GM23338 (cell line): ENCODE results near the gene BICRA. TPM values are rescaled to one million over a fixed set of nuclear protein-coding genes. Genes with fewer than 3 reads are reported as not detected.

Source experiments
- ATAC-seq: fragments of 200-7000 bp; cut with Tn5 transposase; 3 replicates; pipeline ENCODE4 v1.9.1; 2020
- DNase-seq: peaks from one replicate; pipeline ENCODE4 v3.0.0-alpha.2; 2015; ENCODE audit warnings: low spot score
- H2AFZ ChIP-seq: fragments of 200-600 bp; sonication (generic); 2 replicates; pipeline ENCODE4 v1.8.0; 2016; ENCODE audit warnings: antibody characterized with exemption, mild to moderate bottlenecking, moderate library complexity
- H3F3A ChIP-seq: fragments of 200-600 bp; sonication (generic); replicated peaks from 2 replicates; pipeline ENCODE4 v1.8.0; 2017; ENCODE audit warnings: antibody characterized with exemption, mixed run types, low read depth
- H3K27ac ChIP-seq: fragments of 200-600 bp; sonication (generic); 2 replicates; pipeline ENCODE4 v1.6.1; 2016; ENCODE audit warnings: low read depth
- H3K27me3 ChIP-seq: fragments of 200-600 bp; sonication (generic); 2 replicates; pipeline ENCODE4 v1.8.0; 2016; ENCODE audit warnings: mild to moderate bottlenecking, mixed run types, moderate library complexity; ENCODE audit not compliant: insufficient read depth
- H3K36me3 ChIP-seq: fragments of 200-600 bp; sonication (generic); 2 replicates; pipeline ENCODE4 v1.8.0; 2016; ENCODE audit warnings: mild to moderate bottlenecking; ENCODE audit not compliant: insufficient read depth
- H3K4me1 ChIP-seq: fragments of 200-600 bp; sonication (generic); 2 replicates; pipeline ENCODE4 v1.8.0; 2016; ENCODE audit warnings: mild to moderate bottlenecking, moderate library complexity; ENCODE audit not compliant: insufficient read depth
- H3K4me2 ChIP-seq: fragments of 200-600 bp; sonication (generic); 2 replicates; pipeline ENCODE4 v1.7.1; 2017; ENCODE audit warnings: mixed run types
- H3K4me3 ChIP-seq: fragments of 200-600 bp; sonication (generic); 2 replicates; pipeline ENCODE4 v1.6.1; 2016; ENCODE audit warnings: mixed run types
- H3K79me2 ChIP-seq: fragments of 200-600 bp; sonication (generic); replicated peaks from 2 replicates; pipeline ENCODE4 v1.8.0; 2017; ENCODE audit warnings: mild to moderate bottlenecking; ENCODE audit not compliant: insufficient read depth
- H3K9me2 ChIP-seq: fragments of 200-600 bp; sonication (generic); 2 replicates; pipeline ENCODE4 v1.8.0; 2017; ENCODE audit not compliant: insufficient read depth
- H4K20me1 ChIP-seq: fragments of 200-600 bp; sonication (generic); replicated peaks from 2 replicates; pipeline ENCODE4 v1.8.0; 2017; ENCODE audit warnings: mild to moderate bottlenecking; ENCODE audit not compliant: insufficient read depth
- H3K27ac Mint-ChIP-seq: 2 replicates; pipeline ENCODE4 v1.8.0; 2020; ENCODE audit warnings: inconsistent platforms, mild to moderate bottlenecking, moderate library complexity, mixed read lengths
- H3K27me3 Mint-ChIP-seq: 3 replicates; pipeline ENCODE4 v1.8.0; 2022; ENCODE audit warnings: low read depth, mild to moderate bottlenecking, moderate library complexity, mixed read lengths, inconsistent platforms; ENCODE audit not compliant: insufficient read depth, poor library complexity
- H3K36me3 Mint-ChIP-seq: 3 replicates; pipeline ENCODE4 v1.8.0; 2021; ENCODE audit warnings: low read depth, mild to moderate bottlenecking, inconsistent platforms, moderate library complexity, mixed read lengths
- H3K4me1 Mint-ChIP-seq: 3 replicates; pipeline ENCODE4 v1.8.0; 2020; ENCODE audit warnings: mild to moderate bottlenecking, inconsistent platforms, mixed read lengths
- H3K4me3 Mint-ChIP-seq: 3 replicates; pipeline ENCODE4 v1.8.0; 2021; ENCODE audit warnings: moderate library complexity, mild to moderate bottlenecking, inconsistent platforms, mixed read lengths
- H3K9me3 Mint-ChIP-seq: 3 replicates; pipeline ENCODE4 v1.8.0; 2020; ENCODE audit warnings: moderate library complexity, mild to moderate bottlenecking, inconsistent platforms, mixed read lengths
- CREB1 ChIP-seq: fragments of 250-450 bp; sonication (Bioruptor Pico); IDR thresholded peaks from 2 replicates; pipeline ENCODE4 v1.5.0; 2020; ENCODE audit warnings: low read depth, mild to moderate bottlenecking, moderate library complexity
- ETS1 ChIP-seq: IDR thresholded peaks from 2 replicates; pipeline ENCODE4 v1.6.1; 2016; ENCODE audit warnings: antibody characterized with exemption
- EZH2 ChIP-seq: fragments of 200-600 bp; sonication (generic); IDR thresholded peaks from one replicate; pipeline ENCODE4 v1.8.0; 2017; ENCODE audit warnings: antibody characterized with exemption, mild to moderate bottlenecking, low read depth; ENCODE audit not compliant: unreplicated experiment
- EZH2phosphoT487 ChIP-seq: fragments of 200-600 bp; sonication (generic); IDR thresholded peaks from one replicate; pipeline ENCODE4 v1.8.1; 2018; ENCODE audit warnings: antibody characterized with exemption; ENCODE audit not compliant: unreplicated experiment
- JUNB ChIP-seq: IDR thresholded peaks from one replicate; pipeline ENCODE4 v1.6.1; 2016; ENCODE audit warnings: antibody characterized with exemption; ENCODE audit not compliant: unreplicated experiment
- NANOG ChIP-seq: IDR thresholded peaks from 2 replicates; pipeline ENCODE4 v1.6.1; 2016; ENCODE audit warnings: antibody characterized with exemption, borderline replicate concordance
- POLR2AphosphoS5 ChIP-seq: IDR thresholded peaks from 2 replicates; pipeline ENCODE4 v1.6.1; 2016; ENCODE audit warnings: antibody characterized with exemption, low read depth
- STAT1 ChIP-seq: IDR thresholded peaks from one replicate; pipeline ENCODE4 v1.6.1; 2016; ENCODE audit warnings: antibody characterized with exemption; ENCODE audit not compliant: unreplicated experiment
- ZNF114 ChIP-seq: fragments of 250-450 bp; sonication (Bioruptor Pico); IDR thresholded peaks from 2 replicates; pipeline ENCODE4 v1.5.0; 2020; ENCODE audit warnings: mild to moderate bottlenecking, moderate library complexity
- ZNF331 ChIP-seq: fragments of 250-450 bp; sonication (Bioruptor Pico); IDR thresholded peaks from 2 replicates; pipeline ENCODE4 v1.5.0; 2020; ENCODE audit warnings: low read depth, mild to moderate bottlenecking, moderate library complexity
- polyA plus RNA-seq: library from polyadenylated mRNA; unstranded; fragments of >200 nt; fragmentation: Nextera tagmentation; extraction: Ambion mirVana; gene quantifications from 2 replicates; pipeline ENCODE4 v1.2.1, GENCODE V29; 2016
- total RNA-seq: library from RNA; depleted of rRNA; stranded (reverse); fragments of >200 nt; shearing (Covaris generic); gene quantifications from 2 replicates; pipeline ENCODE4 v1.2.3, GENCODE V29; 2014
- TF ChIP-seq, protein P1 (sequence below), 2 experiments: fragments of 200-600 bp in 1 of 2; sonication (generic) in 1 of 2; conservative IDR thresholded peaks; 2 replicates each; pipeline versions ENCODE4 v1.5.1 to v1.6.1; 2016 to 2017; ENCODE audit warnings: antibody characterized with exemption in 2 of 2, low read depth in 2 of 2, mild to moderate bottlenecking in 2 of 2, moderate library complexity in 1 of 2
- TF ChIP-seq, protein P2 (sequence below): IDR thresholded peaks from one replicate; pipeline ENCODE4 v1.6.1; 2018; ENCODE audit warnings: antibody characterized with exemption; ENCODE audit not compliant: unreplicated experiment

BICRA gene
- total and polyA plus RNA-seq, 2 experiments from 2014 or later = 7.0 to 37.7 TPM

GRCh38 chr19:47681936-47682335, 73.0 kb downstream of the BICRA start:
- Histone ChIP-seq H3F3A (0 out of 2 replicates have a peak, but pooled peaks cover 2% of the 10 kb centered on the region), H3K4me1 (no peaks in the 10 kb centered on the region), H3K9me2 (no peaks in the 10 kb centered on the region), H3K36me3 (no peaks in the 10 kb centered on the region), H3K4me2 (no peak overlapping the region), H3K79me2 (peaks cover 5% of the 10 kb centered on the region; the same call in 1 of the 2 replicates), H3K27ac (no peak overlapping the region), H3K4me3 (no peak overlapping the region), H4K20me1 (no peaks in the 10 kb centered on the region; the same call in 1 of the 2 replicates), H3K27me3 (no peaks in the 10 kb centered on the region), H2AFZ (no peak overlapping the region)
- no peaks in the 10 kb centered on the region for H3K9me3 Mint-ChIP-seq
- H3K27ac Mint-ChIP-seq = no peak overlapping the region
- peaks cover 5% of the 10 kb centered on the region for H3K27me3 Mint-ChIP-seq
- no peak overlapping the region for H3K4me3 Mint-ChIP-seq
- H3K36me3 Mint-ChIP-seq = peaks cover 33% of the 10 kb centered on the region
- TF ChIP-seq EZH2phosphoT487 (no peak), POLR2AphosphoS5 (no peak), ZNF114 (no peak), NANOG (no peak), CREB1 (CRISPR knock-in tag) (no peak)
- TF ChIP-seq, protein P1, sequence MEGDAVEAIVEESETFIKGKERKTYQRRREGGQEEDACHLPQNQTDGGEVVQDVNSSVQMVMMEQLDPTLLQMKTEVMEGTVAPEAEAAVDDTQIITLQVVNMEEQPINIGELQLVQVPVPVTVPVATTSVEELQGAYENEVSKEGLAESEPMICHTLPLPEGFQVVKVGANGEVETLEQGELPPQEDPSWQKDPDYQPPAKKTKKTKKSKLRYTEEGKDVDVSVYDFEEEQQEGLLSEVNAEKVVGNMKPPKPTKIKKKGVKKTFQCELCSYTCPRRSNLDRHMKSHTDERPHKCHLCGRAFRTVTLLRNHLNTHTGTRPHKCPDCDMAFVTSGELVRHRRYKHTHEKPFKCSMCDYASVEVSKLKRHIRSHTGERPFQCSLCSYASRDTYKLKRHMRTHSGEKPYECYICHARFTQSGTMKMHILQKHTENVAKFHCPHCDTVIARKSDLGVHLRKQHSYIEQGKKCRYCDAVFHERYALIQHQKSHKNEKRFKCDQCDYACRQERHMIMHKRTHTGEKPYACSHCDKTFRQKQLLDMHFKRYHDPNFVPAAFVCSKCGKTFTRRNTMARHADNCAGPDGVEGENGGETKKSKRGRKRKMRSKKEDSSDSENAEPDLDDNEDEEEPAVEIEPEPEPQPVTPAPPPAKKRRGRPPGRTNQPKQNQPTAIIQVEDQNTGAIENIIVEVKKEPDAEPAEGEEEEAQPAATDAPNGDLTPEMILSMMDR (conservative IDR thresholded peaks at IDR 0.05; ENCODE audit: low read depth in 2 of 2) = no peak
- ATAC-seq (no peak; the same call in 1 of the 3 replicates), DNase-seq (no peak)
- H3K4me1 Mint-ChIP-seq = no peaks in the 10 kb centered on the region; the same call in 2 of the 3 replicates

DNA sequence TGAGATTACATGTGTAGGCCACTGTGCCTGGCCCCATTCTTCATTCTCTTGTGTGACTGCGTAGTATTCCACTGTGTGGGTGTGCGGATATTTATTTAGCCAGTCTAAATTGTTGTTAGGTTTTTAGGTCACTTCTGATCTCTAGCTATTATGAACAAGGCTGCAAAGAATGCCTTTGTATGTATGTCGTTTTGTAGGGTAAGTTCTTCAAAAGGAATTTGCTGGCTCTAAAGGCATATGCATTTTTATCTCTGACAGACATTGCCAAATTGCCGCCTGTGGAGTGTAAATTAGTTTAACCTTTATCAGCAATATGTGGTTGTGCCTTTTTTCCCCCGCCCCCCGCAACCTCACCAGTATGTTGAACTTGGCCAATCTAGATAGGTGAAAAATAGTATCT, 74.0 kb downstream of the BICRA start:
- Mint-ChIP-seq H3K9me3 (no peaks in the 10 kb centered on the region), H3K36me3 (peaks cover 30% of the 10 kb centered on the region), H3K27me3 (peaks cover 5% of the 10 kb centered on the region), H3K27ac (no peak overlapping the region), H3K4me1 (no peaks in the 10 kb centered on the region; the same call in 2 of the 3 replicates), H3K4me3 (no peak overlapping the region)
- H2AFZ ChIP-seq = no peak overlapping the region
- no peaks in the 10 kb centered on the region; the same call in 1 of the 2 replicates for H4K20me1 ChIP-seq
- no peak overlapping the region for H3K27ac ChIP-seq
- peaks cover 5% of the 10 kb centered on the region; the same call in 1 of the 2 replicates for H3K79me2 ChIP-seq
- no peaks in the 10 kb centered on the region for H3K36me3 ChIP-seq
- no peak overlapping the region for H3K4me3 ChIP-seq
- H3F3A ChIP-seq = 0 out of 2 replicates have a peak, but pooled peaks cover 2% of the 10 kb centered on the region
- no peaks in the 10 kb centered on the region for H3K27me3 ChIP-seq
- no peaks in the 10 kb centered on the region for H3K9me2 ChIP-seq
- no peak overlapping the region for H3K4me2 ChIP-seq
- ATAC-seq (no peak), DNase-seq (no peak)
- H3K4me1 ChIP-seq = no peaks in the 10 kb centered on the region
- TF ChIP-seq CREB1 (CRISPR knock-in tag) (no peak), ETS1 (no peak), POLR2AphosphoS5 (no peak), ZNF331 (CRISPR knock-in tag) (no peak), STAT1 (no peak), NANOG (no peak), EZH2 (no peak), JUNB (no peak), ZNF114 (no peak)
- TF ChIP-seq, protein P2, sequence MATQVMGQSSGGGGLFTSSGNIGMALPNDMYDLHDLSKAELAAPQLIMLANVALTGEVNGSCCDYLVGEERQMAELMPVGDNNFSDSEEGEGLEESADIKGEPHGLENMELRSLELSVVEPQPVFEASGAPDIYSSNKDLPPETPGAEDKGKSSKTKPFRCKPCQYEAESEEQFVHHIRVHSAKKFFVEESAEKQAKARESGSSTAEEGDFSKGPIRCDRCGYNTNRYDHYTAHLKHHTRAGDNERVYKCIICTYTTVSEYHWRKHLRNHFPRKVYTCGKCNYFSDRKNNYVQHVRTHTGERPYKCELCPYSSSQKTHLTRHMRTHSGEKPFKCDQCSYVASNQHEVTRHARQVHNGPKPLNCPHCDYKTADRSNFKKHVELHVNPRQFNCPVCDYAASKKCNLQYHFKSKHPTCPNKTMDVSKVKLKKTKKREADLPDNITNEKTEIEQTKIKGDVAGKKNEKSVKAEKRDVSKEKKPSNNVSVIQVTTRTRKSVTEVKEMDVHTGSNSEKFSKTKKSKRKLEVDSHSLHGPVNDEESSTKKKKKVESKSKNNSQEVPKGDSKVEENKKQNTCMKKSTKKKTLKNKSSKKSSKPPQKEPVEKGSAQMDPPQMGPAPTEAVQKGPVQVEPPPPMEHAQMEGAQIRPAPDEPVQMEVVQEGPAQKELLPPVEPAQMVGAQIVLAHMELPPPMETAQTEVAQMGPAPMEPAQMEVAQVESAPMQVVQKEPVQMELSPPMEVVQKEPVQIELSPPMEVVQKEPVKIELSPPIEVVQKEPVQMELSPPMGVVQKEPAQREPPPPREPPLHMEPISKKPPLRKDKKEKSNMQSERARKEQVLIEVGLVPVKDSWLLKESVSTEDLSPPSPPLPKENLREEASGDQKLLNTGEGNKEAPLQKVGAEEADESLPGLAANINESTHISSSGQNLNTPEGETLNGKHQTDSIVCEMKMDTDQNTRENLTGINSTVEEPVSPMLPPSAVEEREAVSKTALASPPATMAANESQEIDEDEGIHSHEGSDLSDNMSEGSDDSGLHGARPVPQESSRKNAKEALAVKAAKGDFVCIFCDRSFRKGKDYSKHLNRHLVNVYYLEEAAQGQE = no peak
- TF ChIP-seq, protein P1 (conservative IDR thresholded peaks at IDR 0.05; ENCODE audit: low read depth in 2 of 2) = no peak
